Epidermal melanocyte (primary cell): ENCODE results near the gene UPK3A.
"Not testable (repeated sequence)": the region's sequence is repeated elsewhere in the genome, so short reads cannot be mapped to it uniquely, and the experiment has no call there.

Experiments used
- DNase-seq: peaks from one replicate; pipeline ENCODE4 v3.0.0; 2011; ENCODE audit warnings: low spot score; ENCODE audit not compliant: insufficient read length

The UPK3A gene

DNA sequence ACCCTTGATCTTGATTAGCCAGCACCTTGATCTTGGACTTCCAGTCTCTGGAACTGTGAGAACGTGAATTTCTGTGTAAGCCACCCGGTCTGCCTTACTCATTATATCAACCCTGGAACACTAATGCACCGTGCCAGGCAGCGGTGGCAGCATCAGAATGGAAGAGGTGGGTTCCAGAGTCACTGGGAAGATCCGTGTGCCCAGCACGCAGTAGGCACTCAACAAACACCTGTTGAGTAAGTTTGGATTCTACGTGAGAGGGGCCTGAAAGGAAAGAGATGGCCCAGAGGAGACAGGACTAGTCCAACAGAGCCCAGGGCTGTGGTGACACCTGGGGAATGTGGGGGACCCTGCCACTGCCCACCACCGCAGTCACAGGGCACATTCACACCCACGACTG lies 6.6 kb upstream of the UPK3A start:
- DNase-seq = no peak

- no peak for DNase-seq
These were observed 4.2 kb upstream of the UPK3A start for GRCh38 chr22:45280587-45280980.

DNA sequence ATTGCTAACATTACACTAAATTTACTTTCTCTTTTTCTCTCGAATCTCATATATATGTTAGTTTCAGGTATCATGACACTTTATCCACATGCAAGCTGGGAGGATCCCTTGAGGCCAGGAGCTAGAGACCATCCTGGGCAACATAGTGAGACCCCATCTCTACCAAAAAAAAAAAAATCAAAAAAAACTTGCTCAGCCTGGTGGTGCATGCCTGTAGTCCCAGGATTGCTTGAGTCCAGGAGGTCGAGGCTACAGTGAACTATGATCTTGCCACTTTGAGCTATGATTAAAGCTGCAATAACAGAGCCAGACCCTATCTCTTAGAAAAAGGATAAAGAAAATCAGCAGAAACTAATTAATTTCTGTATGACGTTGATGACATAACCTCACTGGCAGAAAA lies 3.7 kb upstream of the UPK3A start:
- DNase-seq = no peak

GRCh38 chr22:45285263-45286058 lies 712 bp downstream of the UPK3A start:
- DNase-seq = no peak

DNA sequence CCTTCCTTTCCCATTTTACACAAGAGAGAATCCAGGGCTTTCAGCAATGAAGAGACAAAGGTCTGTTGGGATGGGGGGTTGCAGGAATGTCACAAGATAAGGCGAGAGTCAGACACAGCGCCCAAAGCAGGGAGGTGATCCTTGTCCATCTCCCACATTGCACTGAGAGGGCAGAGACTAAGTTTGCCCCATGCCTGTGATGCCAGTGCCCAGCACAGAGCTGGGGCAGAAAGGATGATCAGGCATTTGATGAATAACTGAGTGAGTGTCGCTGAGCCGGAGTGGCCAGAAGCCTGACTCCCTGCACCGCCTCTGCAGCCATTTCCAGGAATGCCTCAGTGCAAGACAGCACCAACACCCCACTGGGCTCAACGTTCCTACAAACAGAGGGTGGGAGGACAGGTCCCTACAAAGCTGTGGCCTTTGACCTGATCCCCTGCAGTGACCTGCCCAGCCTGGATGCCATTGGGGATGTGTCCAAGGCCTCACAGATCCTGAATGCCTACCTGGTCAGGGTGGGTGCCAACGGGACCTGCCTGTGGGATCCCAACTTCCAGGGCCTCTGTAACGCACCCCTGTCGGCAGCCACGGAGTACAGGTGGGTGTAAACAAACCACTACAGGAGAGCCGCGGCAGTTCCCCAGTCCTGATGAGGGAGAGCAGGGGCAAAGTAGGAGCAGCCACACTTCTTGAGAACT lies 2.3 kb downstream of the UPK3A start:
- no peak for DNase-seq

DNA sequence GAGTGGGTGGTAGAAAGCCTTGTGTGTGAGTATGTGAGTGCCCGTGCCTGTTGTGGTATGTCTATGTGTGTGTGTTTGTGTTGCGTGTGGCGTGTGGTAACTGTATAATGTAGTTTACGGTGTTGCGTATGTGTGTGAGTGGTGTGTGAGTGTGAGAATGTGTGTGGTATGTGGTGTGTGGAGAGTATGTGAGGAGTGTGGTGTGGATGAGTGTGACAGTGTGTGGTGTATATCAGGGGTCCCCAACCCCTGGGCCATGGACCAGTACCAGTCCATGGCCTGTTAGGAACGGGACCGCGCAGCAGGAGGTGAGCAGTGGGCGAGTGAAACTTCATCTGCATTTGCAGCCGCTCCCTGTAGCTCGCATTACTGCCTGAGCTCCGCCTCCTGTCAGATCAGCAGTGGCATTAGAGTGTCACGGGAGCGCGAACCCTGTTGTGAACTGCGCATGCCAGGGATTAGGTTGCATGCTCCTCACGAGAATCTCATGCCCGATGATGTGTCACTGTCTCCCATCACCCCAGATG lies 5.7 kb downstream of the UPK3A start:
- peak; percentile 32 for DNase-seq

GRCh38 chr22:45291061-45291930 lies 6.5 kb downstream of the UPK3A start:
- no peak for DNase-seq

DNA sequence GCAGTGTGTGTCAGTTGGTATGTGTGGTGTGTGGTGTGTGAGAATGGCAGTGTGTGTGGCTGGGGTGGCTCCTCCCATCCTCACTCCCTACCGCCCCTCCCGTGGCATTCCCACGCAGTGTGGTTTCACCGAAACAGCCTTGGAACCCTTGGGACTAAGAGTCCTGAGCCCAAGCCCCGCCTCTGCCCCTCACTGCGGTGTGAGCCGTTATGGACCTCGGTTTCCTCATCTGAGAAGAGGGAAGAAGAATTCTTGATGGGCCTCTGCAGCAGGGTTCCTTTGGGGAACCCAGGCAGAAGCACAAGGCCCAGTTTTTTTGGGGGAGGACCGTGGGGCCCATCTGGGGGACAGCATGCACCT lies 7.2 kb downstream of the UPK3A start:
- DNase-seq = no peak

- no peak for DNase-seq
These were observed 8.1 kb downstream of the UPK3A start for GRCh38 chr22:45292731-45293442.

DNA sequence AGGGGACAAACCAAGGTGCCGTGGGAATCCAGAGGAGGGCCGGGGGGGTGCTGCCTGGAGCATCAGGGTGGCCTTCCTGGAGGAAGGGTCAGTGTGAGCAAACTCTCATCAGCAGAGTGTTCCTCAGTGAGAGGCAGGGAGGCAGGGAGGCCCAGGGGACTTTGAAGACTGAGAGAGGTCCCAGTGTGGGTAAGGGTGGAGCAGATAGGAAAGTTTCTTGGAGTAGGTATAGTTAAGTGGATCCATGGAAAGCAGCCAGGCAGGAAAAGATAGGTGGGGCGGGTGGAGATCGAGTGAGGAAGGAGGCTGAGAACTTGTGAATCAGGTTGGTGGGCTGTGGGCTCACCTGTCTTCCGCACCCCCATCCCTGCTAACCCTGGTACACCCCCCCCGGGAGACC lies 9.3 kb downstream of the UPK3A start:
- DNase-seq = no peak

DNA sequence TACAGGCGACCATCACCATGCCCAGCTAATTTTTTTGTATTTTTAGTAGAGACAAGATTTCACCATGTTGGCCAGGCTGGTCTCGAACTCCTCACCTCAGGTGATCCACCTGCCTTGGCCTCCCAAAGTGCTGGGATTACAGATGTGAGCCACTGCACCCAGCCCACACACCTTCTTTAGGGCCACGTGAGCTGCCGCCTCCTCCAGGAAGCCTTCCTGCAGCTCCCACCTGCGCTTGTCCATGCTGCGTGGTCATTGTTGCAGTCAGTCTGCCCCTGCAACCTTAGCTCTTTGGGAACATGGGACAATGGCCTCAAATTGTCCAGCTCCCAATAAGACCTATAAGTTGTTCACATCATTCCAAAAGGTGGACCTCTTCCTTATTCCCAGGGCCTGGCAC lies 10.3 kb downstream of the UPK3A start:
- not testable (repeated sequence) for DNase-seq

GRCh38 chr22:45295492-45295891 lies 10.7 kb downstream of the UPK3A start:
- DNase-seq = no peak

DNA sequence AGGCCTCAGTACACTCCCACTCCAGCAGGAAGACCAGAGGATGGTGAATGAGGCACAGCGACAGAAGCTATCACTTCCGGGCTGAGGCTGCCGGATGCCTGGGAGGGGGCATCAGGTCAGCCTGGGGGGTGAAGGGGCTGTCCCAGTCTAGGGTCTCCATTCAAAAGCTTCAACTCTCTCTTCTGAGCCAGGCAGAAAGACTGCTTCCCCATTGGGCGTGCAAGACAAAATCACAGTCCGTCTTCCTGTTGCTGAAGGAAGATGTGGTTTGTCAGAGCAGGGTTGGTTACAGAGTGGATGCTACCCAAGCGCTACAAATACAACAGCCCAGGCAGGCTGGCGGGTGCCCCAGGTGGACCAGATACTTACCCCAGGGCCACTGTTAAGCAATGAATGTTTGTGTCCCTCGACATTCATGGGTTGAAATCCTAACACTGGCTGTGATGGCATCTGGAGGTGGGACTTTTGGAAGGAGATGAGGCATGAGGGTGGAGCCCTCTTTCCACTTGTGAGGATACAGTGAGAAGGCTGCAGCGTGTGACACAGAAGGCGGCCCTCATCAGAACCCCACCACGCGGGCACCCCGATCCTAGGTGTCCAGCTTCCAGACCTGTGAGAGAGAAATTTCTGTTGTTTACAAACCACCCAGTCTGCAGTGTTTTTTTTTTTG lies 12.0 kb downstream of the UPK3A start:
- no peak for DNase-seq

- DNase-seq = no peak
These were observed 14.3 kb downstream of the UPK3A start for GRCh38 chr22:45298934-45299505.

DNA sequence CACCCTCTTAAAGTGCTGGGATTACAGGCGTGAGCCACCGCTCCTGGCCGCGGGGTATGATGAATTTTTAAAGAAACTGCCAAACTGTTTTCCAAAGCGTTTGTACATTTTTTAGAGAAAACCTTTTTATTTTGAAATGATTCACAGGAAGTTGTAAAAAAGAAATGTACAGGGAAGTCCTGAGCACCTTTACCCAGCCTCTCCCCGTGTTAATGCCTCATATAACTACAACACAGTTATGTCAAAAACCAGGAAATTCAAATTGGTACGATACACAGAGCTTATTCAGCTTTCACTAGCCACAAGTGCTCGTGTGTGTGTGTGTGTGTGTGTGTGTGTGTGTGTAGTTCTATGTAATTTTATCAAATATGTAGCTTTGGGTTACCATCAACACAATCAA lies 18.0 kb downstream of the UPK3A start:
- no peak for DNase-seq

DNA sequence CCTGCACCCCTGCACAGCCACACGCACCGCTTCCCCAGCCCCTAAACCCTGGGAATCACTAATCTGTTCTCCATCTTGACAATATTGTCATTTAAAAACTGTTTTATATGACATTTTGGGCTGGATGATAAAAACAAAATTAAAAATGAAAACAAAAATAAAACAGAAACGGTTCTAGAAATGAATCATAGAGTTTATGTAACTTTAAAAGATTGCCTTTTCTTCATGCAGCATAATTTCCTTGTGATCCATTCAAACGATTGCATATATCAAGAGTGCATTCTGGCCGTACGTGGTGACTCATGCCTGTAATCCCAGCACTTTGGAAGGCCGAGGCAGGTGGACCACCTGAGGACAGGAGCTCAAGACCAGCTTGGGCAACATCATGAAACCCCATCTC lies 18.4 kb downstream of the UPK3A start:
- DNase-seq = no peak

GRCh38 chr22:45304971-45305370 lies 20.2 kb downstream of the UPK3A start:
- DNase-seq = no peak

GRCh38 chr22:45305456-45306075 lies 20.8 kb downstream of the UPK3A start:
- no peak for DNase-seq

- no peak for DNase-seq
These were observed 21.4 kb downstream of the UPK3A start for GRCh38 chr22:45306139-45306538.

DNA sequence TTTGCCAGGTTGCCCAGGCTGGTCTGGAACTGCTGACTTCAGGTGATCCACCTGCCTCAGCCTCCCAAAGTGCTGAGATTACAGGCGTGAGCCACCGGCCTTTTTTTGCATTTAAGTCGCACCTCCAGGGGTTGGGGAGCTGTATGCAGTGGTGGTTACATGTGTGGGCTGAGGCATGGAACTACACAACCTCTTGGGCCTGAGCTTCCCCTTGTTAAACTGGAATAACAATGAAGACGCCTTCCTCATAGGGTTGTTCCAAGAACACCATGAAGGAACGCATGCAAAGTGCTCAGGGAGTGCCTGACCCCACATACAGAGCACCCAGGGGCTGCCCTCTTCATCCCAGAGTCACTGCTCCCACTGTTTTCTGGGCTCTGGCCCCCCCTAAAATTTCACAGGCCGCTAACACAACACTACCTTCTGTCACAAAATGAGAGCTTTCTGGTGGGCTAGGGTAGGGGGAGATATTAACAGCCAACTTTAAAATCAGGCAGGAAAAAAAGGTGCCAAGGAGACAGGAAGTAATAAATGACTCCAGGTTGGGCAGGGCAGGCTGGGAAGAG lies 23.7 kb downstream of the UPK3A start:
- DNase-seq = no peak
